ENCODE measurements around the gene CUL4A.

Gene CUL4A

GRCh38 chr13:113186061-113186900 lies 23.1 kb upstream of the CUL4A start:
- no peaks in the 10 kb centered on the region for H3K4me1 ChIP-seq (ENCODE audit: insufficient read depth, low read length)
- H2AFZ ChIP-seq (ENCODE audit: low read depth, low read length): no peak overlapping the region
- H3K4me2 ChIP-seq (ENCODE audit: insufficient read depth, low read length): no peak overlapping the region
- H3K27ac ChIP-seq (ENCODE audit: low read length): no peak overlapping the region
- no peaks in the 10 kb centered on the region for H3K27me3 ChIP-seq (ENCODE audit: insufficient read depth, low read length, poor library complexity)
- H3K4me3 ChIP-seq (ENCODE audit: low read depth in 1 of 2, low read length in 2 of 2): no peak overlapping the region
- no peaks in the 10 kb centered on the region for H3K9me3 ChIP-seq (ENCODE audit: insufficient read depth, low read length, severe bottlenecking)
- TF ChIP-seq EZH2 (IDR thresholded peaks at IDR 0.05; ENCODE audit: borderline replicate concordance, low read depth, low read length, severe bottlenecking) (no peak), CTCF (IDR thresholded peaks at IDR 0.05; ENCODE audit: borderline replicate concordance, extremely low read depth, low read length, poor library complexity, severe bottlenecking) (no peak)
- no peak for ATAC-seq (ENCODE audit: insufficient read depth, low read depth)
- no peak for DNase-seq
- H3K79me2 ChIP-seq (ENCODE audit: insufficient read depth, low read length): peaks cover 9% of the 10 kb centered on the region
- no peak overlapping the region for H3K9ac ChIP-seq (ENCODE audit: low read depth, low read length)
- H3K36me3 ChIP-seq (ENCODE audit: insufficient read depth, low read length): peaks cover 81% of the 10 kb centered on the region
- peaks cover 11% of the 10 kb centered on the region; the same call in 1 of the 2 replicates for H4K20me1 ChIP-seq (ENCODE audit: insufficient read depth, low read length)

- Histone ChIP-seq H3K9ac (ENCODE audit: low read depth, low read length) (no peak overlapping the region), H3K79me2 (ENCODE audit: insufficient read depth, low read length) (peaks cover 9% of the 10 kb centered on the region), H2AFZ (ENCODE audit: low read depth, low read length) (no peak overlapping the region), H4K20me1 (ENCODE audit: insufficient read depth, low read length) (peaks cover 8% of the 10 kb centered on the region; the same call in 1 of the 2 replicates), H3K4me3 (ENCODE audit: low read depth in 1 of 2, low read length in 2 of 2) (no peak overlapping the region), H3K4me2 (ENCODE audit: insufficient read depth, low read length) (no peak overlapping the region), H3K27ac (ENCODE audit: low read length) (no peak overlapping the region), H3K27me3 (ENCODE audit: insufficient read depth, low read length, poor library complexity) (no peaks in the 10 kb centered on the region), H3K36me3 (ENCODE audit: insufficient read depth, low read length) (peaks cover 78% of the 10 kb centered on the region), H3K4me1 (ENCODE audit: insufficient read depth, low read length) (no peaks in the 10 kb centered on the region), H3K9me3 (ENCODE audit: insufficient read depth, low read length, severe bottlenecking) (no peaks in the 10 kb centered on the region)
- TF ChIP-seq EZH2 (IDR thresholded peaks at IDR 0.05; ENCODE audit: borderline replicate concordance, low read depth, low read length, severe bottlenecking) (no peak), CTCF (IDR thresholded peaks at IDR 0.05; ENCODE audit: borderline replicate concordance, extremely low read depth, low read length, poor library complexity, severe bottlenecking) (no peak)
- no peak for ATAC-seq (ENCODE audit: insufficient read depth, low read depth)
- DNase-seq: no peak
These were observed 22.1 kb upstream of the CUL4A start for GRCh38 chr13:113187263-113187669.

- ATAC-seq (ENCODE audit: insufficient read depth, low read depth) (no peak), DNase-seq (no peak)
- H3K4me3 ChIP-seq (ENCODE audit: low read depth in 1 of 2, low read length in 2 of 2): no peak overlapping the region
- H3K36me3 ChIP-seq (ENCODE audit: insufficient read depth, low read length): peaks cover 83% of the 10 kb centered on the region
- H3K9me3 ChIP-seq (ENCODE audit: insufficient read depth, low read length, severe bottlenecking): no peaks in the 10 kb centered on the region
- no peak for TF ChIP-seq EZH2 (IDR thresholded peaks at IDR 0.05; ENCODE audit: borderline replicate concordance, low read depth, low read length, severe bottlenecking)
- no peak for TF ChIP-seq CTCF (IDR thresholded peaks at IDR 0.05; ENCODE audit: borderline replicate concordance, extremely low read depth, low read length, poor library complexity, severe bottlenecking)
- H3K27me3 ChIP-seq (ENCODE audit: insufficient read depth, low read length, poor library complexity): no peaks in the 10 kb centered on the region
- no peak overlapping the region for H3K4me2 ChIP-seq (ENCODE audit: insufficient read depth, low read length)
- H3K9ac ChIP-seq (ENCODE audit: low read depth, low read length): no peak overlapping the region
- peaks cover 8% of the 10 kb centered on the region; the same call in 1 of the 2 replicates for H4K20me1 ChIP-seq (ENCODE audit: insufficient read depth, low read length)
- H3K4me1 ChIP-seq (ENCODE audit: insufficient read depth, low read length): no peaks in the 10 kb centered on the region
- no peak overlapping the region for H3K27ac ChIP-seq (ENCODE audit: low read length)
- H3K79me2 ChIP-seq (ENCODE audit: insufficient read depth, low read length): peaks cover 9% of the 10 kb centered on the region
- H2AFZ ChIP-seq (ENCODE audit: low read depth, low read length): no peak overlapping the region
These were observed 21.3 kb upstream of the CUL4A start for GRCh38 chr13:113187883-113188665.

All from DND-41 (cell line).